Activated CD4-positive, alpha-beta T cell treated with anti-CD3 and anti-CD28 coated beads for 36 hours (primary cell): ENCODE results near the gene RGP1. TPM values are rescaled to one million over a fixed set of nuclear protein-coding genes. Genes with fewer than 3 reads are reported as not detected.

ENCODE experiments used
- ATAC-seq: fragments of 200-7000 bp; cut with Tn5 transposase; one replicate; pipeline ENCODE4 v1.10.0; 2021; ENCODE audit warnings: mild to moderate bottlenecking, moderate library complexity
- CTCF ChIA-PET: fragments of 350-600 bp; sonication (Branson Sonifier 250); formaldehyde crosslinking; loops from one replicate; lab custom pipeline; 2021; ENCODE audit warnings: antibody characterized with exemption; lab: Charles Lee
- POLR2A ChIA-PET: fragments of 350-600 bp; sonication (Branson Sonifier 250); formaldehyde crosslinking; loops from one replicate; lab custom pipeline; 2021; ENCODE audit warnings: antibody characterized with exemption, inconsistent platforms; lab: Charles Lee
- DNase-seq: peaks from one replicate; pipeline ENCODE4 v3.0.0-alpha.2; 2020
- H3K27ac Mint-ChIP-seq: one replicate; pipeline ENCODE4 v1.8.0; 2021; ENCODE audit warnings: mixed read lengths
- H3K27me3 Mint-ChIP-seq: one replicate; pipeline ENCODE4 v1.8.0; 2021; ENCODE audit warnings: mixed read lengths
- H3K36me3 Mint-ChIP-seq: one replicate; pipeline ENCODE4 v1.8.0; 2021; ENCODE audit warnings: low read depth, mixed read lengths
- H3K4me1 Mint-ChIP-seq: one replicate; pipeline ENCODE4 v1.8.0; 2021; ENCODE audit warnings: mixed read lengths
- H3K4me3 Mint-ChIP-seq: one replicate; pipeline ENCODE4 v1.8.0; 2021; ENCODE audit warnings: mild to moderate bottlenecking, moderate library complexity, mixed read lengths
- H3K9me3 Mint-ChIP-seq: one replicate; pipeline ENCODE4 v1.8.0; 2021; ENCODE audit warnings: low read depth, mixed read lengths
- intact Hi-C, 2 experiments: fragments of 100-400 bp; cut with DNase I in 1 of 2; cut with micrococcal nuclease in 1 of 2; formaldehyde crosslinking; loops; one replicate each; pipeline versions ENCODE4 v1.14.2 to v1.15.1; 2022 to 2024; cut with DNase I, micrococcal nuclease
- total RNA-seq, 2 experiments: library from RNA; stranded (reverse); gene quantifications; one replicate each; pipeline ENCODE4 v1.2.3, GENCODE V29; 2021

The RGP1 gene
- total RNA-seq, 2 experiments from 2014 or later, result 14.0 to 15.5 TPM

GRCh38 chr9:35743880-35744518 is 5.1 kb upstream of the RGP1 start:
- Mint-ChIP-seq H3K4me3 (no peak overlapping the region), H3K36me3 (peaks cover 24% of the 10 kb centered on the region), H3K4me1 (peaks cover 37% of the 10 kb centered on the region), H3K27ac (no peak overlapping the region), H3K9me3 (no peaks in the 10 kb centered on the region), H3K27me3 (no peaks in the 10 kb centered on the region)
- ATAC-seq, result no peak
- CTCF ChIA-PET, result interaction anchor here (0.6 to 2.9 kb wide), 3 partner anchors 9 to 50 kb away, joined by 3 to 15 read pairs (median 3); no protein-coding TSS in a partner anchor
- intact Hi-C loops, result no loop called here
- POLR2A ChIA-PET, result interaction anchor here (0.6 kb wide), 1 partner anchor 23 kb away, joined by 3 read pairs; no protein-coding TSS in a partner anchor
- DNase-seq, result no peak

- H3K36me3 Mint-ChIP-seq, result peaks cover 19% of the 10 kb centered on the region
- no peaks in the 10 kb centered on the region for H3K27me3 Mint-ChIP-seq
- no peak for DNase-seq
- POLR2A ChIA-PET, result no interaction called here
- CTCF ChIA-PET, result interaction anchor here (0.6 to 2.9 kb wide), 7 partner anchors 9 to 113 kb away, joined by 3 to 15 read pairs (median 3); partner anchors contain the start of gene CREB3
- H3K4me1 Mint-ChIP-seq, result peaks cover 45% of the 10 kb centered on the region
- no peak overlapping the region for H3K4me3 Mint-ChIP-seq
- H3K9me3 Mint-ChIP-seq, result no peaks in the 10 kb centered on the region
- no peak overlapping the region for H3K27ac Mint-ChIP-seq
- intact Hi-C loops, result loop anchor here (5.0 kb wide), 2 partner anchors 88 to 1288 kb away; partner anchors contain the start of genes CCDC107 (in 1 of the 2), DNAI1 (in 1 of the 2), FAM219A (in 1 of the 2) and RMRP (in 1 of the 2)
- ATAC-seq, result no peak
These were observed 3.5 kb upstream of the RGP1 start for GRCh38 chr9:35745569-35745968.

GRCh38 chr9:35746583-35746982 is 2.5 kb upstream of the RGP1 start:
- Mint-ChIP-seq H3K4me1 (peaks cover 47% of the 10 kb centered on the region), H3K27me3 (no peaks in the 10 kb centered on the region), H3K4me3 (peak overlapping the region; percentile 81), H3K27ac (no peak overlapping the region), H3K36me3 (peaks cover 24% of the 10 kb centered on the region), H3K9me3 (no peaks in the 10 kb centered on the region)
- ChIA-PET POLR2A (no interaction called here), CTCF (interaction anchor here (0.6 to 4.5 kb wide), 9 partner anchors 8 to 95 kb away, joined by 3 to 54 read pairs (median 9); partner anchors contain the start of genes CREB3 and TLN1)
- DNase-seq (no peak), ATAC-seq (no peak)
- intact Hi-C loops, result loop anchor here (5.0 kb wide), 2 partner anchors 89 to 1289 kb away; partner anchors contain the start of genes CCDC107 (in 1 of the 2), DNAI1 (in 1 of the 2), FAM219A (in 1 of the 2) and RMRP (in 1 of the 2)

- H3K27me3 Mint-ChIP-seq, result no peaks in the 10 kb centered on the region
- peaks cover 28% of the 10 kb centered on the region for H3K36me3 Mint-ChIP-seq
- ChIA-PET POLR2A (interaction anchor here (0.6 to 3.3 kb wide), 6 partner anchors 13 to 58 kb away, joined by 3 to 14 read pairs (median 4); partner anchors contain the start of genes CREB3 and TLN1), CTCF (interaction anchor here (0.6 to 4.5 kb wide), 15 partner anchors 8 to 404 kb away, joined by 3 to 54 read pairs (median 4); partner anchors contain the start of genes CREB3 and TLN1)
- H3K27ac Mint-ChIP-seq, result peak overlapping the region; percentile 39
- intact Hi-C loops, result loop anchor here (2.0 to 5.0 kb wide), 3 partner anchors 90 to 1291 kb away; partner anchors contain the start of genes CCDC107 (in 2 of the 2), RMRP (in 2 of the 2), DNAI1 (in 1 of the 2) and FAM219A (in 1 of the 2)
- peak; percentile 36 for DNase-seq
- peaks cover 40% of the 10 kb centered on the region for H3K4me1 Mint-ChIP-seq
- no peaks in the 10 kb centered on the region for H3K9me3 Mint-ChIP-seq
- ATAC-seq, result no peak
- H3K4me3 Mint-ChIP-seq, result peak overlapping the region; percentile 81
These were observed 737 bp upstream of the RGP1 start for GRCh38 chr9:35748242-35748857.

GRCh38 chr9:35749515-35750255 is 598 bp downstream of the RGP1 start:
- ATAC-seq (peak; percentile 71), DNase-seq (peak; percentile 70)
- ChIA-PET POLR2A (interaction anchor here (0.6 to 3.3 kb wide), 4 partner anchors 11 to 100 kb away, joined by 3 to 14 read pairs (median 6); partner anchors contain the start of genes CREB3 and TLN1), CTCF (interaction anchor here (0.7 to 4.5 kb wide), 9 partner anchors 9 to 635 kb away, joined by 3 to 54 read pairs (median 4); partner anchors contain the start of genes CREB3, SPAG8 and TLN1)
- H3K9me3 Mint-ChIP-seq, result no peaks in the 10 kb centered on the region
- peaks cover 21% of the 10 kb centered on the region for H3K36me3 Mint-ChIP-seq
- H3K4me1 Mint-ChIP-seq, result peaks cover 39% of the 10 kb centered on the region
- H3K27ac Mint-ChIP-seq, result peak overlapping the region; percentile 88
- intact Hi-C loops, result loop anchor here (1.0 to 10.0 kb wide), 8 partner anchors 17 to 1292 kb away; partner anchors contain the start of genes CCDC107 (in 2 of the 2), CREB3 (in 2 of the 2), RMRP (in 2 of the 2) and TLN1 (in 2 of the 2)
- H3K27me3 Mint-ChIP-seq, result no peaks in the 10 kb centered on the region
- peak overlapping the region; percentile 93 for H3K4me3 Mint-ChIP-seq

DNA sequence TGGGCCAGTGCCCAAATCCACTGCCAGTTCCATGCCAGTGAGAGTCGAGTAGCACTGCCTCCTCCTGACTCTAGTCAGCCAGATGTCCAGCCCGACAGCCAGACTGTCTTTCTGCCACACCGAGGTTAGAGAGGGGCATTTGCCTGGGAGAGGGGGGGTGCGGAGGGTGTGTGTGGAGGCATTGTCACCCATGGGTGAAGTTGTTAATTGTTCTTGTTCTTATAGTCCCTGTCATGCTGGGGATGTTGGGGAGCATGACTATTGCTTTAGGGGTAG is 1.1 kb downstream of the RGP1 start:
- no peaks in the 10 kb centered on the region for H3K27me3 Mint-ChIP-seq
- ATAC-seq (no peak), DNase-seq (no peak)
- H3K4me3 Mint-ChIP-seq, result peak overlapping the region; percentile 93
- intact Hi-C loops, result loop anchor here in 1 of 2 experiments (10.0 kb wide), 1 partner anchor 655 kb away; the partner anchor contains the start of gene RNF38
- ChIA-PET CTCF (interaction anchor here (0.9 to 4.5 kb wide), 5 partner anchors 8 to 133 kb away, joined by 3 to 54 read pairs (median 5); partner anchors contain the start of genes CREB3 and TLN1), POLR2A (interaction anchor here (1.1 to 3.3 kb wide), 2 partner anchors 18 to 48 kb away, joined by 3 to 14 read pairs; partner anchors contain the start of genes CREB3 and TLN1)
- peaks cover 19% of the 10 kb centered on the region for H3K36me3 Mint-ChIP-seq
- peak overlapping the region; percentile 88 for H3K27ac Mint-ChIP-seq
- H3K9me3 Mint-ChIP-seq, result no peaks in the 10 kb centered on the region
- H3K4me1 Mint-ChIP-seq, result peaks cover 37% of the 10 kb centered on the region

- Mint-ChIP-seq H3K4me1 (peaks cover 26% of the 10 kb centered on the region), H3K9me3 (no peaks in the 10 kb centered on the region), H3K36me3 (peaks cover 19% of the 10 kb centered on the region), H3K27me3 (no peaks in the 10 kb centered on the region), H3K4me3 (no peak overlapping the region), H3K27ac (no peak overlapping the region)
- no peak for DNase-seq
- POLR2A ChIA-PET, result no interaction called here
- intact Hi-C loops, result loop anchor here in 1 of 2 experiments (10.0 kb wide), 1 partner anchor 651 kb away; the partner anchor contains the start of gene RNF38
- ATAC-seq, result no peak
- CTCF ChIA-PET, result no interaction called here
These were observed 4.4 kb downstream of the RGP1 start for GRCh38 chr9:35753466-35753865.

DNA sequence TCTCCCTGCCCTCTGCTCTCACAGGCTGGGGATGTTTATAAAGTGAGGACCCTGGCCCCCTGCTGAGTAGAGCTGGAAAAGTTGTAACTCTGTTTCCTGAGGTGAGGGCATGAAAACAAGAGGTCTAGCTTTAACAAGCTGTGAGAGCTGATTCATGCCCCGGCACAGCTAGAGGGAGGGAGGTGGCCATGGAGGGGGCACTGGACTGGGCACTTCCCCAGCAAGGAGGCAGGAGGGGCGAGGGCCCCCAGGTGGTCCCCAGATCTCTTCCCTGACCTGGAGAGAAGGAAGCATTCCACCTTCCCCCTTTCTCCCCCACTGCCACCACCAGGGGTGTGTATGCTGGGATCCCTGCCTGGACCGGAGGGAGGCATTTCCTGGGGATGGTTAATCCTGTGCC is 5.2 kb downstream of the RGP1 start, which contains the start of gene MSMP:
Gene MSMP, minus strand, starts transcription at position 13 of the 400 bp plus-strand sequence. CDS start 147 bp downstream, outside the sequence.
- CTCF ChIA-PET, result interaction anchor here (1.2 to 1.8 kb wide), 3 partner anchors 8 to 58 kb away, joined by 3 to 5 read pairs (median 4); no protein-coding TSS in a partner anchor
- ATAC-seq (no peak), DNase-seq (no peak)
- Mint-ChIP-seq H3K4me1 (peaks cover 33% of the 10 kb centered on the region), H3K4me3 (no peak within 1 kb of the TSS), H3K9me3 (no peaks in the 10 kb centered on the region), H3K27ac (no peak within 1 kb of the TSS), H3K27me3 (no peaks in the 10 kb centered on the region), H3K36me3 (peaks cover 24% of the 10 kb centered on the region)
- intact Hi-C loops, result loop anchor here in 1 of 2 experiments (10.0 kb wide), 1 partner anchor 651 kb away; the partner anchor contains the start of gene RNF38
- POLR2A ChIA-PET, result no interaction called here

DNA sequence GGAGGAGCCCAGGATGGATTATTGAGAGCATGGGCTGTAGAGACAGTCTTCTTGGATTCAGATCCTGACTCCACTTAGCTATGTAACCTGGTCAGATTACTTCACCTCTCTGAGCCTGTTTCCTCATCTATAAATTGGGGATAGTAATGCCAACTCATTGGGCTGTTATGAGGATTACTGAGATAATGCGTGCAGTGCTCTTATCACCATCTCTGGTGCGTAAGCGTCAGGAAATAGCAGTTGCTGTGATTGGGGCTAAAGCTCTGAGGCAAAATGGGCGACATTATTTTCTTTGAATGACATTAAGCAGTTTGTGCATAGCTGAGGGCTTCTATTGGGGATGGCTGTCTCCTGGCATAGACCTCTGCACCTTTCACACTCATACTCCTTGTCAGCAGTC is 6.0 kb downstream of the RGP1 start:
- ChIA-PET POLR2A (interaction anchor here (0.6 kb wide), 1 partner anchor 155 kb away, joined by 8 read pairs; no protein-coding TSS in a partner anchor), CTCF (interaction anchor here (0.8 to 1.8 kb wide), 7 partner anchors 9 to 770 kb away, joined by 3 to 6 read pairs (median 4); partner anchors contain the start of genes CREB3 and TLN1)
- Mint-ChIP-seq H3K4me3 (no peak overlapping the region), H3K9me3 (no peaks in the 10 kb centered on the region), H3K4me1 (peaks cover 37% of the 10 kb centered on the region), H3K27me3 (no peaks in the 10 kb centered on the region), H3K27ac (no peak overlapping the region), H3K36me3 (peaks cover 25% of the 10 kb centered on the region)
- ATAC-seq (no peak), DNase-seq (no peak)
- intact Hi-C loops, result loop anchor here in 1 of 2 experiments (10.0 kb wide), 1 partner anchor 650 kb away; the partner anchor contains the start of gene RNF38
